A673 (cell line): Measurements from ENCODE around the gene PTPRK. TPM values are rescaled to one million over a fixed set of nuclear protein-coding genes. Genes with fewer than 3 reads are reported as not detected.
A peak's percentile ranks its signal among the peaks of the same experiment; 100 is the strongest.

Source experiments
- BruUV-seq: library from RNA; stranded (reverse); fragments of 400-500 nt; replicated peaks from 2 replicates; lab custom pipeline; 2021; lab: Mats Ljungman, UMichigan
- CTCF ChIA-PET: fragments of 300-600 bp; sonication (Branson Sonifier 250); formaldehyde crosslinking; loops from one replicate; lab custom pipeline; 2022; ENCODE audit warnings: antibody characterized with exemption; lab: Charles Lee
- POLR2A ChIA-PET: fragments of 300-600 bp; sonication (Branson Sonifier 250); formaldehyde crosslinking; loops from one replicate; lab custom pipeline; 2022; ENCODE audit warnings: antibody characterized with exemption; ENCODE audit not compliant: low non-redundant PET; lab: Charles Lee
- DNase-seq: peaks from one replicate; pipeline ENCODE4 v3.0.0-alpha.2; 2015; ENCODE audit warnings: low spot score
- H3K27ac ChIP-seq: fragments of 200-600 bp; sonication (generic); 2 replicates; pipeline ENCODE4 v1.5.1; 2016; ENCODE audit warnings: mixed run types, low read depth, mild to moderate bottlenecking, mixed read lengths, antibody characterized with exemption, low read length; ENCODE audit not compliant: poor library complexity, severe bottlenecking
- H3K27me3 ChIP-seq: fragments of 200-600 bp; sonication (generic); replicated peaks from 2 replicates; pipeline ENCODE4 v1.6.1; 2017; ENCODE audit warnings: mixed run types, low read depth, mild to moderate bottlenecking, mixed read lengths, antibody characterized with exemption, low read length; ENCODE audit not compliant: insufficient read depth, poor library complexity
- H3K36me3 ChIP-seq: fragments of 200-600 bp; sonication (generic); 2 replicates; pipeline ENCODE4 v1.6.1; 2016; ENCODE audit warnings: mixed run types, mild to moderate bottlenecking, mixed read lengths, antibody characterized with exemption, low read length; ENCODE audit not compliant: insufficient read depth, poor library complexity, severe bottlenecking
- H3K4me1 ChIP-seq: fragments of 200-600 bp; sonication (generic); 2 replicates; pipeline ENCODE4 v1.6.1; 2017; ENCODE audit warnings: mixed run types, mild to moderate bottlenecking, mixed read lengths, antibody characterized with exemption, low read length; ENCODE audit not compliant: insufficient read depth, poor library complexity, severe bottlenecking
- H3K4me3 ChIP-seq: fragments of 200-600 bp; sonication (generic); 2 replicates; pipeline ENCODE4 v1.5.1; 2016; ENCODE audit warnings: low read depth, mixed run types, mild to moderate bottlenecking, mixed read lengths, low read length; ENCODE audit not compliant: poor library complexity, severe bottlenecking
- H3K9me3 ChIP-seq: fragments of 200-600 bp; sonication (generic); 2 replicates; pipeline ENCODE4 v1.6.1; 2016; ENCODE audit warnings: mixed run types, low read depth, mild to moderate bottlenecking, mixed read lengths, antibody characterized with exemption, low read length; ENCODE audit not compliant: poor library complexity, severe bottlenecking
- CTCF ChIP-seq: fragments of 300-800, 200-600 bp; sonication (generic); conservative IDR thresholded peaks from 2 replicates; pipeline ENCODE4 v1.5.1; 2017; ENCODE audit warnings: low read depth, mild to moderate bottlenecking, antibody characterized with exemption, low read length, moderate library complexity, mixed read lengths
- EZH2 ChIP-seq: fragments of 200-600 bp; sonication (generic); IDR thresholded peaks from 2 replicates; pipeline ENCODE4 v1.6.1; 2017; ENCODE audit warnings: borderline replicate concordance, low read depth, mild to moderate bottlenecking, mixed read lengths, antibody characterized with exemption, low read length; ENCODE audit not compliant: poor library complexity, severe bottlenecking
- intact Hi-C: fragments of 100-400 bp; cut with micrococcal nuclease; formaldehyde crosslinking; loops from one replicate; pipeline ENCODE4 v1.10.0; 2022; ENCODE audit not compliant: unreplicated experiment
- total RNA-seq: library from RNA; stranded (reverse); gene quantifications from 2 replicates; pipeline ENCODE4 v1.2.3, GENCODE V29; 2021

Gene PTPRK
- total RNA-seq, 1 experiment from 2014 or later, result 77.3 TPM

GRCh38 chr6:128525406-128525805, 5.0 kb upstream of the PTPRK start:
- intact Hi-C loops, result no loop called here
- Histone ChIP-seq H3K36me3 (no peaks in the 10 kb centered on the region), H3K27ac (no peak overlapping the region), H3K27me3 (no peaks in the 10 kb centered on the region), H3K4me1 (peaks cover 32% of the 10 kb centered on the region), H3K9me3 (no peaks in the 10 kb centered on the region), H3K4me3 (no peak overlapping the region)
- POLR2A ChIA-PET, result no interaction called here
- TF ChIP-seq CTCF (no peak), EZH2 (no peak)
- no TSS peak for BruUV-seq
- CTCF ChIA-PET, result no interaction called here
- peak; percentile 41 for DNase-seq

GRCh38 chr6:128521282-128521632, 858 bp upstream of the PTPRK start:
- no TSS peak for BruUV-seq
- DNase-seq, result no peak
- TF ChIP-seq CTCF, result no peak
- TF ChIP-seq EZH2, result no peak
- H3K27me3 ChIP-seq, result no peaks in the 10 kb centered on the region
- intact Hi-C loops, result no loop called here
- ChIA-PET POLR2A (no interaction called here), CTCF (no interaction called here)
- H3K36me3 ChIP-seq, result no peaks in the 10 kb centered on the region
- H3K4me1 ChIP-seq, result peaks cover 44% of the 10 kb centered on the region
- peak overlapping the region; percentile 90 for H3K4me3 ChIP-seq
- peak overlapping the region; percentile 96 for H3K27ac ChIP-seq
- no peaks in the 10 kb centered on the region for H3K9me3 ChIP-seq

- TF ChIP-seq EZH2 (no peak), CTCF (no peak)
- no peaks in the 10 kb centered on the region for H3K9me3 ChIP-seq
- no peaks in the 10 kb centered on the region for H3K36me3 ChIP-seq
- DNase-seq, result peak; percentile 73
- no TSS peak for BruUV-seq
- intact Hi-C loops, result loop anchor here (5.0 to 10.0 kb wide), 5 partner anchors 83 to 735 kb away; no protein-coding TSS in a partner anchor
- H3K4me3 ChIP-seq, result peak overlapping the region; percentile 90
- ChIA-PET POLR2A (interaction anchor here (0.6 kb wide), 1 partner anchor 1398 kb away, joined by 3 read pairs; no protein-coding TSS in a partner anchor), CTCF (interaction anchor here (0.6 to 0.8 kb wide), 5 partner anchors 9 to 914 kb away, joined by 3 to 6 read pairs (median 3); no protein-coding TSS in a partner anchor)
- H3K27ac ChIP-seq, result peak overlapping the region; percentile 96
- no peaks in the 10 kb centered on the region for H3K27me3 ChIP-seq
- peaks cover 44% of the 10 kb centered on the region for H3K4me1 ChIP-seq
Measured at GRCh38 chr6:128519931-128520435, 416 bp downstream of the PTPRK start.
